Measurements from ENCODE around the gene CCNL2. TPM values are rescaled to one million over a fixed set of nuclear protein-coding genes. Genes with fewer than 3 reads are reported as not detected.

CCNL2 gene
- total RNA-seq, 1 donor from 2014 or later = 225 TPM

DNA sequence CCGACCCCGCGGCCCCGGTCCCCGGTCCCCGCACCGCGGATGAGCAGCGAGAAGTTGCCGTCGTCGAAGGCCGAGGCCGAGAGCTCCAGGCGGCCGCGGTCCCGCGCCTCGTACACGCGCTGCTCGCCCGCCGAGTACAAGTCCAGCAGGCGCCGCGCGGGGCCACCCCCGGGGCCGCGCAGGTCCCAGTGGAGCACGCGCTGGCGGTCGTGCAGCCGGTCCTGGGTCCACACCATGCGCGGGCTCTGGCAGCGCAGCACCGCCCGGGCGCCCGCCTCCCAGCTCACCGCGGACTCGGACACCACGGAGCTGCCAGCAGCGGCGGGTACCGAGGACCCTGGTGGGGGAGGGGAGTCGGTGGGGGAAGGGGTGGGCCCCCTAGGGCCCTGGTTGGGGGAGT, 43.7 kb downstream of the CCNL2 start:
- Mint-ChIP-seq H3K36me3 (ENCODE audit: low read depth) (no peaks in the 10 kb centered on the region), H3K27ac (no peak overlapping the region), H3K27me3 (peaks cover 21% of the 10 kb centered on the region), H3K4me3 (no peak overlapping the region), H3K9me3 (no peaks in the 10 kb centered on the region), H3K4me1 (peaks cover 21% of the 10 kb centered on the region)
- ChIA-PET POLR2A (interaction anchor here (0.6 kb wide), 1 partner anchor 234 kb away, joined by 5 read pairs; no protein-coding TSS in a partner anchor), CTCF (no interaction called here)
- intact Hi-C loops (cut with micrococcal nuclease) = no loop called here
- TF ChIP-seq, protein P1, sequence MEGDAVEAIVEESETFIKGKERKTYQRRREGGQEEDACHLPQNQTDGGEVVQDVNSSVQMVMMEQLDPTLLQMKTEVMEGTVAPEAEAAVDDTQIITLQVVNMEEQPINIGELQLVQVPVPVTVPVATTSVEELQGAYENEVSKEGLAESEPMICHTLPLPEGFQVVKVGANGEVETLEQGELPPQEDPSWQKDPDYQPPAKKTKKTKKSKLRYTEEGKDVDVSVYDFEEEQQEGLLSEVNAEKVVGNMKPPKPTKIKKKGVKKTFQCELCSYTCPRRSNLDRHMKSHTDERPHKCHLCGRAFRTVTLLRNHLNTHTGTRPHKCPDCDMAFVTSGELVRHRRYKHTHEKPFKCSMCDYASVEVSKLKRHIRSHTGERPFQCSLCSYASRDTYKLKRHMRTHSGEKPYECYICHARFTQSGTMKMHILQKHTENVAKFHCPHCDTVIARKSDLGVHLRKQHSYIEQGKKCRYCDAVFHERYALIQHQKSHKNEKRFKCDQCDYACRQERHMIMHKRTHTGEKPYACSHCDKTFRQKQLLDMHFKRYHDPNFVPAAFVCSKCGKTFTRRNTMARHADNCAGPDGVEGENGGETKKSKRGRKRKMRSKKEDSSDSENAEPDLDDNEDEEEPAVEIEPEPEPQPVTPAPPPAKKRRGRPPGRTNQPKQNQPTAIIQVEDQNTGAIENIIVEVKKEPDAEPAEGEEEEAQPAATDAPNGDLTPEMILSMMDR (IDR thresholded peaks at IDR 0.05) = no peak
- ATAC-seq (ENCODE audit: low read depth) = peak; percentile 22
- no peak for DNase-seq

DNA sequence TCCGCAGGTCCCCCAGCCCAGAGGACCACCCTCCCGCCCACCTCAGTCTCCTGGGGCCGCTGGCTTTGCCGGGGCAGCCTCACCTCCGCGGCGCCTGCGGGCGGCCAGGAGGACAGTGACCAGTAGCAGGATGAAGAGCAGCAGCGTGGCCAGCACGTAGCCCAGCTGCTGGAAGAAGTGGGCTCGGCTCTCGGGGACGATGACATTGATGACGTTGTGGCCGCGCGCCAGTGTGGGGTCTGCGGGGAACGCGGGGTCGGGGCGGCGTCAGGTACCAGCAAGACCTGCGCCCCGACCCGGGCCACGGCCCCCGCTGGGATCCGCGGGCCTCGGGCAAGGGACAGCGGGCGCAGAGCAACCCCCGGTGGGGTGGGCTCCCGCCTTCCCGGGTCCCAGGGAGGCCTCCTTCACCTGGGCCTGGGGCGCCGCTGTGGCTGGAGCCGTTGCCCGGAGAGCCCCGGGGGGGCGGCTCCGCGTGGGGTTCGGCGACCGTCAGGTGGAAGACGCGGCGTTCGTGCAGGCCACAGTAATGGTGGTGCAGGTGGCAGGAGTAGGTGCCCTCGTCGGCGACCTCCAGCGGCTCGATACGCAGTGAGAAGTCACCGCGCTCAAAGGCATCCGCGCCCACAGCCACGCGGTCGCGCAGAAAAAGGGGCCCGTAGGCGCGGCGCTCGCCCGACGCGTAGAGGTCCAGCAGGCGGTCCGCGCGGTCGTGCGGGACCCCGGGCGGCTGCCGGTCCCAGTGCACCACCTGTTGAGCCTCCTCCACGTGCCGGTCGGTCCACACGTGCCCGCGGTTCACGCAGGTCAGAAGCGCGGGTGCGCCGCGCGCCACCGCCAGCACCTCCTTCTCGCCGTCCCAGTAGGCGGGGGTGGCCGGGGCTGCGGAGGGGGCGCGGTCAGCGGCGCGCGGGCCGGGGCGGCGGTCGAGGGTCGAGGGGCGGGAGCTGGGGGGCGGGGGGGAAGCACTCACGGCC, 44.6 kb downstream of the CCNL2 start:
- no peak for DNase-seq

DNA sequence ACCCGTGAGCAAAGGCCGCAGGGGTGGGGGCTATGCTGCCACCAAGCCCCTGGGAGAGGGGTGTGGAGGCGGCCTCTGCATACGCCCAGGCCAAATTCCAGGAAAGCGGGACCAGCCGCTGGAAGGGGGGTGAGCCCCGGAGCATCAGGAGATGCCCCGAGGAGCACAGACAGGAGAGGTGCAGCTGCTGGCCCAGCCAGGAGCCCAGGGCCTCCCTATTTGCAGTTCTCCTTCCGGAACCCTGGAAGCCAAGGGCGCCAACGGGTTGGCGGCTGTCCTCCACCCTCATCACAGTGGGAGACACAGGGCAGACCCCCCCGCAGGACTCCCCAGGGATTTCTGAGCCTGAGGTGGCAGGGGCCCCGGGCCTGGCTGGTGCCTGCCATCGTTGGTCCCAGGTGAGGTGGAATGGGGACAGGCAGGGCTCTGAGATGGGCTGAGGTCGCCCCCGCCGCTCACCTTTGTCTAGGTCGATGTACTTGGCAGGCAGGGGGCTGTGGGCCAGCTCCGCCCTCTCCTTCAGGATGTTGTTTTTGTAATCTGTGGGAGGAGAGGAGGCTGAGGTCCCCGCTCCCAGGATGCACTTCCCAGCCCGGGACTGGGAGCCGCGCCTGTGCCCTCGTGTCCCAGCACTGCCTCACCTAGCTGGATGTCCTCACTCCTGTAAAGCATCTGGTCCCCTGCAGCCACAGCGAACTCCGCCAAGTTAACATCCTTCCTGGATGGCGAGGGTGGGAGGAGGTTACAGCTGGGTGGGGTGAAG, 45.6 kb downstream of the CCNL2 start:
- Mint-ChIP-seq H3K27me3 (peaks cover 18% of the 10 kb centered on the region), H3K36me3 (ENCODE audit: low read depth) (no peaks in the 10 kb centered on the region), H3K27ac (no peak overlapping the region), H3K4me1 (peaks cover 17% of the 10 kb centered on the region), H3K9me3 (no peaks in the 10 kb centered on the region), H3K4me3 (no peak overlapping the region)
- no peak for ATAC-seq (ENCODE audit: low read depth)
- intact Hi-C loops (cut with micrococcal nuclease) = loop anchor here (5.0 kb wide), 1 partner anchor 89 kb away; no protein-coding TSS in a partner anchor
- ChIA-PET CTCF (no interaction called here), POLR2A (no interaction called here)
- DNase-seq = no peak
- TF ChIP-seq, protein P1 (IDR thresholded peaks at IDR 0.05) = no peak

More for the DNA sequence above, 44.6 kb downstream of the CCNL2 start:
- Mint-ChIP-seq H3K4me1 (peaks cover 21% of the 10 kb centered on the region), H3K27ac (no peak overlapping the region), H3K36me3 (ENCODE audit: low read depth) (no peaks in the 10 kb centered on the region), H3K27me3 (peaks cover 21% of the 10 kb centered on the region), H3K9me3 (no peaks in the 10 kb centered on the region), H3K4me3 (no peak overlapping the region)
- ChIA-PET POLR2A (no interaction called here), CTCF (no interaction called here)
- peak; percentile 16 for ATAC-seq (ENCODE audit: low read depth)
- intact Hi-C loops (cut with micrococcal nuclease) = loop anchor here (5.0 kb wide), 1 partner anchor 88 kb away; no protein-coding TSS in a partner anchor
- TF ChIP-seq, protein P1 (IDR thresholded peaks at IDR 0.05) = no peak

DNA sequence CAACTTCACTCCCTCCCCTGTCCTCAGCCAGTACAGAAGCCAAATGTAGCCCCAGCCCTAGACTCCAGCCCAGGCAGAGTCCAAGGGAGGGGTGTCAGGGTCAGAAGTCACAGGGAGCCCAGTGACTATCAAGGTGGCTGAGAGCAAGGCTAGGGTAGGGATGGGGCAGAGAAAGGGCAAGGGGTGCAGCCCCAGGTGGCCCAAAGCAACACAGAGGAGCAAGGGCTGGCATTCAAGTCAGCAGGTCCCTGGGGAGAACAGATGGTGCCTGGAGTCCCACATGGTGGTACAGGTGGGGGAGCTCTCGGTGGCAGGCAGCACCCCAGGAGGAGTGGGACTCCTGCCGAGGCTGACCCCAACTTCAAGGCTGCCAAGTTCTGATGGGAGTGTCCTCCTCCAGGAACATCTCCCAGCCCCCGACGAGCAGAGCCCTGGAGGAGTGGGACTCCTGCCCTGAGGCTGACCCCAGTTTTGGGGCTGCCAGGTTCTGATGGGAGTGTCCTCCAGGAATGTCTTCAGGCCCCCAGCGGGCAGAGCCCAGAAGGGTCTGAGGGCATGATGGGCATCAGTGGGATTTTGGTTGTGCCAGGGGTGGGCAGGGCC, 46.2 kb downstream of the CCNL2 start:
- no peaks in the 10 kb centered on the region for H3K9me3 Mint-ChIP-seq
- POLR2A ChIA-PET = no interaction called here
- H3K4me1 Mint-ChIP-seq = peaks cover 22% of the 10 kb centered on the region
- H3K4me3 Mint-ChIP-seq = no peak overlapping the region
- no peak overlapping the region for H3K27ac Mint-ChIP-seq
- intact Hi-C loops (cut with micrococcal nuclease) = loop anchor here (5.0 kb wide), 1 partner anchor 89 kb away; no protein-coding TSS in a partner anchor
- ATAC-seq (ENCODE audit: low read depth) (no peak), DNase-seq (no peak)
- no peaks in the 10 kb centered on the region for H3K36me3 Mint-ChIP-seq (ENCODE audit: low read depth)
- TF ChIP-seq, protein P1 (IDR thresholded peaks at IDR 0.05) = no peak
- peaks cover 18% of the 10 kb centered on the region for H3K27me3 Mint-ChIP-seq
- CTCF ChIA-PET = interaction anchor here (1.3 kb wide), 1 partner anchor 18 kb away, joined by 4 read pairs; no protein-coding TSS in a partner anchor
